ENCODE data around the gene TBC1D16.
A peak's percentile ranks its signal among the peaks of the same experiment; 100 is the strongest.
"Not testable (repeated sequence)": the region's sequence is repeated elsewhere in the genome, so short reads cannot be mapped to it uniquely, and the experiment has no call there.

The TBC1D16 gene

DNA sequence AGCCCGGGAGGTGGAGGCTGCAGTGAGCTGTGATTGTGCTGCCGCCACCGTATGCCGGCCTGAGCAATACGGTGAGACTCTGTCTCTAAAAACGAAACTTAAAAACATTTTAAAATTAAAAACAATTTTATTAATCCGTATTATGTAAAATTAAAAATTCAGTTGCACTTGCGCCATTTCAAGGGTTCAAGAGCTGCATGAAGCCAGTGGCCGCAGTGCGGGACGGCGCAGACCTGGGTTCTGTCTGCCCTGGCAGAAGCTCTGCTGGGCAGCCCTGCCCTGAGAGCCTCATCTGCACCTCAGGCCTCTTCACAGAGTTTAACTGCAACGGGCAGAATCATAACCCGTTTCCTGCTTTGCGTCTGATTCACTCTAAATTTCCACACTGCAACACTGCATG, 31.7 kb downstream of the TBC1D16 start:
- no peak for DNase-seq (ENCODE audit: low read depth in 2 of 2)

DNA sequence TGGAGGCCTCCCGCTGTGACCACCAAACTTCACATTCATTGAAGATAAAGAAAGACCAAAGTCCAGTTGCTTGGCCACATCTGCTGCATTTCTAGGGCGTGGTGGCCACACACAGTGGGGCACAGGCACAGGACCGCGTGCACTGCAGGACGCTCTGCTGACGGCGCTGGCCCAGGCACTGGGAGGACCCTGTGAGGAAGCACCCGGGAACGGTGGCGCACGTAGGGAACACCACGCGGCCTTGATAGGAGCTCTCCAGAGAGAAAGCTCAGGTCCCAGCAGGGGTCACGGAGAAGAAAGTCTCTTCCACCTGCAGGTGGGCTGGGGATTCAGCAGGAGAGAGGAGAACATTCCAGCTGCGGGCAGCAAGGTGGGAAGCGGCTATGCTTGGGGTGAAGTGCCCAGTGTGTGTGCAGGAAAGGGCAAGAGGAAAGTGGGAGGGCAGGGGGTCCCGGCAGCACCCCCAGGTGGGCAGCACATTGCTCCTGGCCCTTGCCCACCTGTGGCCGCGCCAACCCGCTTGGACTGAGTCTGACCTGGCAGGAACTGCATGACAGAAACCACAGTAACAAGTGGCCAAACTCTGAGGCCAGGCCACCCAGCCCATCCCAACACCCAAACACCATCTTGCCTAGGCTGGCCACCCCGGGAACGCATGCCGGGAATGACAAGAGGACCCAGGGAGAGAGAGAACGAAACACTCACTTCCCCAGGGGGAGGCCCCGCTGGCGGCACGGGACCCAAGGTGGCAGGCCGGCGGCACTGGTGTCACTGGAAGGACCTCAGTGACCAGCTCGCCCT, 32.8 kb downstream of the TBC1D16 start:
- no peak for DNase-seq (ENCODE audit: low read depth in 2 of 2)

- DNase-seq (ENCODE audit: low read depth in 2 of 2) = no peak
Observed at GRCh38 chr17:80002070-80002641, 33.5 kb downstream of the TBC1D16 start.

- DNase-seq (ENCODE audit: low read depth in 2 of 2) = no peak
Observed at GRCh38 chr17:80000981-80001775, 34.5 kb downstream of the TBC1D16 start.

DNA sequence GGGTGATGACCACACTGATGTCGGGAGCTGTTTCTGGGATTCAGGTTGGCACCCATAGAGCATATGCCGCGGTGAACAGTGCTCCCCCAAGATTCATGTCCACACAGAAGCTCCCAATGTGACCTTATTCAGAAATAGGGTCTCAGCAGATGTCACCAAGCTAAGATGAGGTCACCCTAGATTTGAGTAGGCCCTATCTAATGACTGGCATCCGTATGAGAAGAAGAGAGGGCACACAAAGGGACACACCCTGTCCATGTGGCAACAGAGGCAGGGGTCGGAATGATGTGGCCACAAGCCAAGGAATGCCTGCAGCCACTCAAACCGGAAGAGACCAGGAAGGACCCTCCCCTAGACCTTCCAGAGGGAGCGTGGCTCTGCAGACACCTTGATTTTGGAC, 35.5 kb downstream of the TBC1D16 start:
- DNase-seq (ENCODE audit: low read depth in 2 of 2) = no peak

DNA sequence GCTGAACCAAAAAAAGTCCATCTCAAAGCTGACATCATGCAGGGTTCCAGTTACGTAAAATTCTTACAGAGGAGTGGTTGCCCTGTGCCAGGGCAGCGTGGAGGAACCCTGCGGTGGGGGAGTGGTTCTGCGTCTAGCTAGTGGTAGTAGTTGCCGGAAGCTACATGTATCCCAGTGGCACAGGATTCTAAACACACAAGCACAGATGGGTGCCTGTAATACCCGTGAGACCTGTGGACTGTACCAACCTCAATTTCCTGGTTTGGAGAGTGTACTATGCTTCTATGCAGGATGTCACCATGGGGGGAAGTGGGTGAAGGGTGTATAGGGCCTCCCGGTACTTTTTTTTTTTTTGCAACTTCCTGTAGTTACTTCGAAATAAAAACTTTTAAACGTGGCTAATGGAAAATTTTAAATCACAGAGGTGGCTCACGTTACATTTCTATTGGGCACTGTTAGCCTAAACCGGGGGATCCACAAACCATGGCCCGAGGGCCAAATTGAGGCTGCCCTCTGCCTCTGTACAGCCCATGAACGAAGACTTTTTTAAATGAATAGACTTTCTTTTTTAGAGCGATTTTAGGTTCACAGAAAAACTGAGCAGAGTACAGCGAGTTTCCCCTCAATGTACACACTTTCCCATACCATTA, 38.5 kb downstream of the TBC1D16 start:
- no peak for DNase-seq (ENCODE audit: low read depth in 2 of 2)

- DNase-seq (ENCODE audit: low read depth in 2 of 2) = no peak
Observed at GRCh38 chr17:79996291-79996690, 39.4 kb downstream of the TBC1D16 start.

DNA sequence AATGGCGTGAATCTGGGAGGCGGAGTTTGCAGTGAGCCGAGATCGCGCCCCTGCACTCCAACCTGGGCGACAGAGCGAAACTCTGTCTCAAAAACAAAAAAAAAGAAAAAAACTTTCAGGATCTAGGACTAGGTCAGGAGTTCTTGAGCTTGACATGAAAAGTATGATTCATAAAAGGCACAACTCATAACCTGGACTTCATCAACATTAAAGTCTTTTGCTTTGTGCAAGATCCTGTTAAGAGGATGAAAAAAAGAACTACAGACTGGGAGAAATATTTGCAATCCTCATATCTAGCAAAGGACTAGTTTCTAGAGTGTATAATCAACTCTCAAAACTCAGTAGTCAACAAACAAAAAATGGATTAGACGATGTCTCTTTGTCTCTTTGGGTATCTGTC, 40.0 kb downstream of the TBC1D16 start:
- no peak for DNase-seq (ENCODE audit: low read depth in 2 of 2)

- DNase-seq (ENCODE audit: low read depth in 2 of 2) = no peak
Observed at GRCh38 chr17:79994602-79995001, 41.1 kb downstream of the TBC1D16 start.

GRCh38 chr17:79994228-79994569, 41.5 kb downstream of the TBC1D16 start:
- not testable (repeated sequence) for DNase-seq (ENCODE audit: low read depth in 2 of 2)

- peak; percentile 91 to 92 for DNase-seq (ENCODE audit: low read depth in 2 of 2)
Observed at GRCh38 chr17:79993390-79994227, 42.1 kb downstream of the TBC1D16 start.

GRCh38 chr17:79992649-79993389, 42.9 kb downstream of the TBC1D16 start:
- DNase-seq (ENCODE audit: low read depth in 2 of 2) = no peak

- DNase-seq (ENCODE audit: low read depth in 2 of 2) = no peak
Observed at GRCh38 chr17:79991924-79992648, 43.6 kb downstream of the TBC1D16 start.

DNA sequence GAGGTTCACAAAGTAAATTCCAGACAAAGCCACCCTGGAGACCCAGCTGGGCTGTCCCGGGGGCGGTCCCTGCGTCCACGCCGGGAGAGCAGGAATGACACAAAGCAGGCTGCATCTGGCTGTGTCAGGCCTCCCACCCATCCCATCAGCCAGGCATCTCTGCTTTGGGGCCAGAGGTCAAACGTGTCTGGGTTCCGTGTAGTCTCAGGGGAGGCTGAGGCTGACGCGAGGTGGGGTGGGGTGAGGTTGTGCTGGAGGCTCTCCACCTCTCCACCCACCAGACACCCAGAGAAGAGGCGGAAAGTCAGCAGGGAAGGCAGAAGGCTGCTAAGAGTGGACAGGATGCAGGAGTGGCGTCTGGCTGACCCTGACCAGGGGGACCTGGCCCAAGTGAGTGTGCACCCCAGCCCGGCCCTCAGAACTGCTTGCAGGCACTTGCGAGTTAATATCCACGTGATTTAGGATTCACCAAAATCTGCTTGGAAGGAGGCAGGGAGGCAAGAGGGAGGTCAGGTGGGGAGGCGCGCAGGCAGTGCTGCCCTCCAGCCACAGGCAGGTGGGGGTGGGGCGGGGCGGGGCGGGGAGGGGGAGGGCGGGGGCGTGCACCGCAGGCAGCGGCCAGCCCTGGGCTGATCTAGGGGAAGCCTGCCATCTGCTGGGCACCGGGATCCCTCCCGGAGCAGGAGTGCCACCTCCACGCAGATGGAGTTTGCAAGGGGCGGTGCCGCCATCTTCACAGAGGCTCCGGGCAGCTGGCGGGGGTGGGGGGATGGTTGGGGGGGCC, 44.3 kb downstream of the TBC1D16 start:
- peak in 1 of 2 experiments; percentile 42 for DNase-seq (ENCODE audit: low read depth in 2 of 2)

- no peak for DNase-seq (ENCODE audit: low read depth in 2 of 2)
Observed at GRCh38 chr17:79990704-79991103, 45.0 kb downstream of the TBC1D16 start.

GRCh38 chr17:79990051-79990592, 45.5 kb downstream of the TBC1D16 start:
- no peak for DNase-seq (ENCODE audit: low read depth in 2 of 2)

DNA sequence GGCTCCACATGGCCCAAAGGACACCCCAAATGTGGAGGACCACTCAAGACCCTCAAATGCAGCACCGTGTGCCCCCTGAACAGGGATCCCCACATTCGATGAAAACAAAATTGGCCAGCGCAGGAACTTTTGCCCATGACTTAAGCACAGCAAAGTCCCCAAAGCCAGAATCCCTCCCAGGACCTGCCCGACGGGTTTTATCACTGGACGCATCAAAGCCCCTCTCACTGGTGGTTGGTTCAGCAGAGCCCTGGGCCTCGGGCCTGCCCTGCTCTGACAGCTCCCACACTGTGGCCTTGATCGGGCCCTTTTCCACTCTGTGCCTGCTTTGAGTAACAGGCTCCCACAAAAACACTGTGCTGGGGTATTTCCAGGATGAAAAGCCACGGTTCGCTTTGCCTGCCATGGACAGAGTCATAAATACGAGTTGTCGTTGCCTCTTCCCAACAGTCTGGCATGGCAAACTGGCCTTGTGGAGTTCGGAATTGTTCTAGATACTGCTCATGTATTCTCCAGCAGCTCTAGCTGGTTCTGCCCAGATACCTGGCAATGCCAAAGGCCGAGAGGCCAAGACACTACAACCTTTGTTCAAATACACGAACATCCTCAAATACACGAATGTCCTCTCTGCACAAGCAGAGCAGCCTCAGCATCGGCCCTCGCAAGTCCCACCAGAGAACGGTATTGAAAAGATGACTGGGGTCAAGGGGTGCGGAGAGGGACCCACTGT, 46.4 kb downstream of the TBC1D16 start:
- DNase-seq (ENCODE audit: low read depth in 2 of 2) = no peak
